C4-2B (cell line): ENCODE results near the gene SP140L.

Experiments
- ZFX ChIP-seq: fragments of 450-650 bp; IDR thresholded peaks from 2 replicates; pipeline ENCODE4 v1.6.1; 2017
- TF ChIP-seq, protein P1 (sequence below): fragments of 450-650 bp; conservative IDR thresholded peaks from 2 replicates; pipeline ENCODE4 v1.5.1; 2017; ENCODE audit warnings: mild to moderate bottlenecking

DNA sequence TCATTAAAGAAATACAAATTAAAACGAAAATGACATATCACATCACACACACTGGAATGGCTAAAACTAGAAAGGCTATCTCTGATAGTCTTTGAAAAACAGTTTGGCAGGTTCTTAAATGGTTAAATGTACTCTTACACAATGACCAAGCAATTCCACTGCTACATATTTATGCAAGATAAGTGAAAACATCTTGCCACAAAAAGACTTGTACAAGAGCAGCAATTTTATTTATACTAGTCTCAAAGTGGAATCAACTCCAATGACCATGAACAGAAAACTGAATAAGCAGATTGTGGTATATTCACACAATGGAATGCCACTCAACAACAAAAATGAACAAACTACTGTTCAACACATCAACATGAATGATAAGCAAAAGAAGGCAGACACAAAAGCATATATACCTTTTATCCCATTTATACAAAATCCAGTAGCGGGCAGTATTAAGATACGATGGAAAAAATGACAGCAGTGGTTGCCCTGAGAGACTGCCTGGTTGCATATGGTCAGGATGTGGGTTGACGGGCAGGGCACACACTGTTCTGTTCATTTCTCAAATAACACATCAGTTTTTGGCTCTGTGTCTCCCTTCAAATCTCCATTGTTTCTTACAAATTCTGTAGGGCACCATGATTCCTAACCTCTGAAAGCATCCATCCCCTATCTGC is 114.4 kb downstream of the SP140L start:
- TF ChIP-seq, protein P1, sequence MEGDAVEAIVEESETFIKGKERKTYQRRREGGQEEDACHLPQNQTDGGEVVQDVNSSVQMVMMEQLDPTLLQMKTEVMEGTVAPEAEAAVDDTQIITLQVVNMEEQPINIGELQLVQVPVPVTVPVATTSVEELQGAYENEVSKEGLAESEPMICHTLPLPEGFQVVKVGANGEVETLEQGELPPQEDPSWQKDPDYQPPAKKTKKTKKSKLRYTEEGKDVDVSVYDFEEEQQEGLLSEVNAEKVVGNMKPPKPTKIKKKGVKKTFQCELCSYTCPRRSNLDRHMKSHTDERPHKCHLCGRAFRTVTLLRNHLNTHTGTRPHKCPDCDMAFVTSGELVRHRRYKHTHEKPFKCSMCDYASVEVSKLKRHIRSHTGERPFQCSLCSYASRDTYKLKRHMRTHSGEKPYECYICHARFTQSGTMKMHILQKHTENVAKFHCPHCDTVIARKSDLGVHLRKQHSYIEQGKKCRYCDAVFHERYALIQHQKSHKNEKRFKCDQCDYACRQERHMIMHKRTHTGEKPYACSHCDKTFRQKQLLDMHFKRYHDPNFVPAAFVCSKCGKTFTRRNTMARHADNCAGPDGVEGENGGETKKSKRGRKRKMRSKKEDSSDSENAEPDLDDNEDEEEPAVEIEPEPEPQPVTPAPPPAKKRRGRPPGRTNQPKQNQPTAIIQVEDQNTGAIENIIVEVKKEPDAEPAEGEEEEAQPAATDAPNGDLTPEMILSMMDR, result no peak
- no peak for TF ChIP-seq ZFX
